Measurements from ENCODE around the gene SLC16A6. TPM values are rescaled to one million over a fixed set of nuclear protein-coding genes. Genes with fewer than 3 reads are reported as not detected.

The SLC16A6 gene
- total and polyA plus RNA-seq, 9 donors, result 0.12 to 11.3 (median 1.1) TPM

- no peaks in the 10 kb centered on the region for H3K36me3 ChIP-seq
- intact Hi-C loops (cut with DNase I), result no loop called here
- H3K4me3 ChIP-seq, result no peak overlapping the region
- H3K9me3 ChIP-seq, result no peaks in the 10 kb centered on the region
- DNase-seq, result no peak
- no peak overlapping the region for H3K27ac ChIP-seq
- no peaks in the 10 kb centered on the region for H3K27me3 ChIP-seq
- H3K4me1 ChIP-seq (ENCODE audit: insufficient read depth), result peaks cover 11% of the 10 kb centered on the region
- no peak for TF ChIP-seq EP300 (IDR thresholded peaks at IDR 0.05)
- TF ChIP-seq POLR2A (IDR thresholded peaks at IDR 0.05), result no peak
- TF ChIP-seq CTCF (IDR thresholded peaks at IDR 0.05), result no peak
These were observed 7.7 kb upstream of the SLC16A6 start for GRCh38 chr17:68298601-68299000.

- DNase-seq, result no peak
- Histone ChIP-seq H3K4me1 (ENCODE audit: insufficient read depth) (peaks cover 5% of the 10 kb centered on the region), H3K27me3 (no peaks in the 10 kb centered on the region), H3K27ac (no peak overlapping the region), H3K36me3 (no peaks in the 10 kb centered on the region), H3K9me3 (no peaks in the 10 kb centered on the region), H3K4me3 (no peak overlapping the region)
- intact Hi-C loops (cut with DNase I), result no loop called here
- 85 to 93% (median 87%) methylated on average over 4 of the region's 4 CpGs for WGBS, 3 donors
- no peak for TF ChIP-seq POLR2A (IDR thresholded peaks at IDR 0.05)
- TF ChIP-seq EP300 (IDR thresholded peaks at IDR 0.05), result no peak
- no peak for TF ChIP-seq CTCF (IDR thresholded peaks at IDR 0.05)
These were observed 6.3 kb upstream of the SLC16A6 start for GRCh38 chr17:68297195-68297594.

- Histone ChIP-seq H3K36me3 (no peaks in the 10 kb centered on the region), H3K4me3 (no peak overlapping the region), H3K27ac (no peak overlapping the region), H3K27me3 (no peaks in the 10 kb centered on the region), H3K4me1 (ENCODE audit: insufficient read depth) (peaks cover 3% of the 10 kb centered on the region), H3K9me3 (no peaks in the 10 kb centered on the region)
- WGBS, 3 donors, result 90 to 93% (median 92%) methylated on average over 18 of the region's 18 CpGs
- no peak for DNase-seq
- no peak for TF ChIP-seq EP300 (IDR thresholded peaks at IDR 0.05)
- no peak for TF ChIP-seq POLR2A (IDR thresholded peaks at IDR 0.05)
- TF ChIP-seq CTCF (IDR thresholded peaks at IDR 0.05), result no peak
- intact Hi-C loops (cut with DNase I), result no loop called here
These were observed 5.6 kb upstream of the SLC16A6 start for GRCh38 chr17:68296217-68297191.

GRCh38 chr17:68295086-68295485, 4.2 kb upstream of the SLC16A6 start:
- no peaks in the 10 kb centered on the region for H3K27me3 ChIP-seq

More at GRCh38 chr17:68295086-68295485, 4.2 kb upstream of the SLC16A6 start:
- TF ChIP-seq CTCF (IDR thresholded peaks at IDR 0.05), result no peak
- TF ChIP-seq EP300 (IDR thresholded peaks at IDR 0.05), result no peak
- no peak for TF ChIP-seq POLR2A (IDR thresholded peaks at IDR 0.05)
- Histone ChIP-seq H3K27ac (no peak overlapping the region), H3K4me3 (no peak overlapping the region), H3K4me1 (ENCODE audit: insufficient read depth) (peaks cover 5% of the 10 kb centered on the region), H3K9me3 (no peaks in the 10 kb centered on the region), H3K36me3 (no peaks in the 10 kb centered on the region)
- intact Hi-C loops (cut with DNase I), result no loop called here
- no peak for DNase-seq
- 91 to 93% (median 91%) methylated on average over 7 of the region's 7 CpGs for WGBS, 3 donors
